ENCODE results near the gene RAMACL.

Gene RAMACL

GRCh38 chr6:166618251-166618650, 31.8 kb upstream of the RAMACL start:
- Histone ChIP-seq H3K4me1 (ENCODE audit: control insufficient read depth in 1 of 2, insufficient read depth in 2 of 2, low read length in 2 of 2) (peaks cover 8 to 20% of the 10 kb centered on the region in 2 donors), H3K27me3 (ENCODE audit: control insufficient read depth in 1 of 2, insufficient read depth in 2 of 2, low read length in 2 of 2) (no peaks in the 10 kb centered on the region), H3K27ac (ENCODE audit: low read depth, low read length) (no peak overlapping the region), H3K4me3 (ENCODE audit: low read depth in 1 of 2, low read length in 2 of 2) (no peak overlapping the region), H3K9me3 (ENCODE audit: control insufficient read depth in 1 of 2, low read length in 2 of 2) (no peaks in the 10 kb centered on the region), H3K36me3 (ENCODE audit: control insufficient read depth in 1 of 2, insufficient read depth in 2 of 2, low read length in 2 of 2) (peaks cover 0 to 4% of the 10 kb centered on the region in 2 donors), H3K9ac (ENCODE audit: low read depth in 1 of 2, low read length in 2 of 2) (no peak overlapping the region)

DNA sequence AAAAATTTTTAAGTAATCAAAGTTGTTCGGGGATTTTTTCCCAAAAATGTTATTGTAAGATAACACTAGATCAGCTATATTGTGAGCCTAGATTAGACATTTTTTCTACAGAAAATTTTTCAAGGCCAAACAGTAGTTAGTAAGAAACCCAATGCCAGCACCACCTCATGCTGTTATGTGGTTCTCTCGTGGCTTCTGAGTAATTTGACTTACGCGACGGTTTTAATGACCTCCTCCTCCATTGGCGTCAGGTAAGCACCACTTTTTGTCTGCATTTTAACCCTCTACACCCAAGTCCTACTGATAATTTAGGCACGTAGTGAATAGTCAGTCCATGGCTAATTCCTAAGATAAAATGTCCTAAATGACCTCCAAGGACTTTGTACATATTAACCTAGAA, 30.9 kb upstream of the RAMACL start:
- Histone ChIP-seq H3K36me3 (ENCODE audit: control insufficient read depth in 1 of 2, insufficient read depth in 2 of 2, low read length in 2 of 2) (peaks cover 0 to 4% of the 10 kb centered on the region in 2 donors), H3K4me3 (ENCODE audit: low read depth in 1 of 2, low read length in 2 of 2) (no peak overlapping the region), H3K4me1 (ENCODE audit: control insufficient read depth in 1 of 2, insufficient read depth in 2 of 2, low read length in 2 of 2) (peaks cover 11 to 21% of the 10 kb centered on the region in 2 donors), H3K27me3 (ENCODE audit: control insufficient read depth in 1 of 2, insufficient read depth in 2 of 2, low read length in 2 of 2) (no peaks in the 10 kb centered on the region), H3K27ac (ENCODE audit: low read depth, low read length) (no peak overlapping the region), H3K9ac (ENCODE audit: low read depth in 1 of 2, low read length in 2 of 2) (no peak overlapping the region), H3K9me3 (ENCODE audit: control insufficient read depth in 1 of 2, low read length in 2 of 2) (no peaks in the 10 kb centered on the region)

DNA sequence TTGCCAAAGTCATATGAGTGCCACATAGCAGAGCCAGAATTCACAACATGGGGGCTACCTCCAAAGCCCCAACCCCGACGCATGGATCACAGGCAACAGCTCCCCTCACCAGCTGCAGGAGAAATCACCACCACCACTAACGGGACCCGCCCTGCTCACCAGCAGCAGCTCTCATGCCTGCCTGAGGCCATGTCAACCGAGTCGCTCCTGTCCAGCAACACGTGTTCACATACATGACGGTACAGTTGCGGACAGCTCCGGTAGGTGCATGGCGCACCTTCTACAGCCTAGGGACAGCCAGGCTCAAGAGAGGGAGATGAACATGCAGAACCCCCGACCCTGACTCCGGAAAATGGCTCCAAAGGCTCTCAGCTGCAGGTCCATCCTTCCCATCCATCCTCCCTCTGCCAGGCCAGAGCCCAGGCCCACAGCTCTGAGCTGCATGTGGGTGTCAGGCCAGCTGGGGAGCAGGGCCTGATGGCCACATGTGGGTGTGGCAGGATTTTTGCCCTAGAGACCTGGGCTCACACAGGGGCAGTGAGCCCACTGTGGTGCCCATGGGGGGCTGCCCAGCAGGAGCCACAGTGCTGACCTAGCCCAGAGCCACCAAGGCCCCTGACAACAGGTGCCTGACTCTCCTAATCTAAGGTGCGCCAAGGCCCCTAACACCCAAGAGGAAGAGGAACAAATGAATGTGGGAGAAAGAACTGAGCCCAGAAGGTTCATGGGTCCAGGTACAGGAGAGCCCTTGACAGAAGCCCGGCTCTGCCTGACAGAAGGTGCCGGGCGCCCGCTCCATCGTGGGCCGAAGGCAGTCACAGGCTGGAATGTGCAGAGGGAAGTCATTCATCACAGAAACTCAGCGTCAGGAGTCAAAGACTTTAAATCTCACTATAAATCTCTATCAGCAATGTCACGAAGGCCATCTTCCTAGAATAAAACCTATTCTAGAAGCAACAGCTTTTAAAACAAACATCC, 30.1 kb upstream of the RAMACL start:
- Histone ChIP-seq H3K4me1 (ENCODE audit: control insufficient read depth in 1 of 2, insufficient read depth in 2 of 2, low read length in 2 of 2) (peaks cover 13 to 16% of the 10 kb centered on the region in 2 donors), H3K9ac (ENCODE audit: low read depth in 1 of 2, low read length in 2 of 2) (no peak overlapping the region), H3K27me3 (ENCODE audit: control insufficient read depth in 1 of 2, insufficient read depth in 2 of 2, low read length in 2 of 2) (no peaks in the 10 kb centered on the region), H3K36me3 (ENCODE audit: control insufficient read depth in 1 of 2, insufficient read depth in 2 of 2, low read length in 2 of 2) (peaks cover 0 to 4% of the 10 kb centered on the region in 2 donors), H3K4me3 (ENCODE audit: low read depth in 1 of 2, low read length in 2 of 2) (no peak overlapping the region), H3K9me3 (ENCODE audit: control insufficient read depth in 1 of 2, low read length in 2 of 2) (no peaks in the 10 kb centered on the region), H3K27ac (ENCODE audit: low read depth, low read length) (no peak overlapping the region)

GRCh38 chr6:166615059-166615770, 28.7 kb upstream of the RAMACL start:
- Histone ChIP-seq H3K9ac (ENCODE audit: low read depth in 1 of 2, low read length in 2 of 2) (no peak overlapping the region), H3K27ac (ENCODE audit: low read depth, low read length) (no peak overlapping the region), H3K36me3 (ENCODE audit: control insufficient read depth in 1 of 2, insufficient read depth in 2 of 2, low read length in 2 of 2) (peaks cover 0 to 4% of the 10 kb centered on the region in 2 donors), H3K4me3 (ENCODE audit: low read depth in 1 of 2, low read length in 2 of 2) (no peak overlapping the region), H3K9me3 (ENCODE audit: control insufficient read depth in 1 of 2, low read length in 2 of 2) (no peaks in the 10 kb centered on the region), H3K27me3 (ENCODE audit: control insufficient read depth in 1 of 2, insufficient read depth in 2 of 2, low read length in 2 of 2) (no peaks in the 10 kb centered on the region), H3K4me1 (ENCODE audit: control insufficient read depth in 1 of 2, insufficient read depth in 2 of 2, low read length in 2 of 2) (peaks cover 4 to 5% of the 10 kb centered on the region in 2 donors)

DNA sequence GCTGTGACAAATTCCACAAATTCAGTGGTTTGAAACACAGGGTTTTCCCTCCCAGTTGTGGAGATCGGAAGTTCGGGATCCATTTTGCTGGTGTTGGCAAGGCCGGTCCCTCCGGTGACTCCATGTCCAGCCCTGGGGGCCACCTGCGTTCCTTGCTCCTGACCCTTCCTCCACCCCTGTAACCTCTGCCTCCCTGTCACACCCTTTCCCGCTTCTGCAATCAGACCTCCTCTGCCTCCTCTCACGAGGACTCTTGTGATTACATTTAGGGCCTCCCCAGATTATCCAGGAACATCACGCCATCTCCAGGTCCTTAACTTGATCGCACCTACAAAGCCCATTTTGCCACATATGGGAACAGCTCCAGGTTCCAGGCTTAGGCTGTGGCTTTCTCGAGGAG, 28.1 kb upstream of the RAMACL start:
- Histone ChIP-seq H3K27ac (ENCODE audit: low read depth, low read length) (no peak overlapping the region), H3K4me1 (ENCODE audit: control insufficient read depth in 1 of 2, insufficient read depth in 2 of 2, low read length in 2 of 2) (peaks cover 4 to 5% of the 10 kb centered on the region in 2 donors), H3K9me3 (ENCODE audit: control insufficient read depth in 1 of 2, low read length in 2 of 2) (no peaks in the 10 kb centered on the region), H3K9ac (ENCODE audit: low read depth in 1 of 2, low read length in 2 of 2) (no peak overlapping the region), H3K4me3 (ENCODE audit: low read depth in 1 of 2, low read length in 2 of 2) (no peak overlapping the region), H3K36me3 (ENCODE audit: control insufficient read depth in 1 of 2, insufficient read depth in 2 of 2, low read length in 2 of 2) (peaks cover 0 to 4% of the 10 kb centered on the region in 2 donors), H3K27me3 (ENCODE audit: control insufficient read depth in 1 of 2, insufficient read depth in 2 of 2, low read length in 2 of 2) (no peaks in the 10 kb centered on the region)

DNA sequence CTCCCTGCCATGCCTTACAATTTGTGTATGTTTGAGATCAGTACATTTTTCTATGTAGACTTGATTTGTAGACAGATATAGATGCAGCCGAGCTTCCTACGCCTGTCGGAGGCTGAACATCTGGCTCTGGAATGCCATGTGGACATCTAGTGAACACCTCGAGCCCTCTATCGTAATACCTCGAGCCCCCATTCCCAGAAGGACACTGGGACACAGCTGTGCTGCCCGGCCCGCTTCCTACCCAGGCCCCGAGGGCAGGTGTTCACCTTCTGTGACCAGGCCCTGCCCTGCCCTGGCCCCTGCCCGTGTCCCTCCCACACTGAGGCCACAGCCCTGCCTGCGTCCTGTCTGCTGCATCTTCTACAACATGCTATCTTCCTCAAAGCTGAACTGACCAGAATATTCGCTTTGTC, 27.7 kb upstream of the RAMACL start:
- H3K9me3 ChIP-seq (ENCODE audit: control insufficient read depth in 1 of 2, low read length in 2 of 2): no peaks in the 10 kb centered on the region
- no peaks in the 10 kb centered on the region for H3K27me3 ChIP-seq (ENCODE audit: control insufficient read depth in 1 of 2, insufficient read depth in 2 of 2, low read length in 2 of 2)
- H3K27ac ChIP-seq (ENCODE audit: low read depth, low read length): no peak overlapping the region
- H3K36me3 ChIP-seq (ENCODE audit: control insufficient read depth in 1 of 2, insufficient read depth in 2 of 2, low read length in 2 of 2): peaks cover 0 to 4% of the 10 kb centered on the region in 2 donors
- H3K4me1 ChIP-seq (ENCODE audit: control insufficient read depth in 1 of 2, insufficient read depth in 2 of 2, low read length in 2 of 2): peaks cover 4 to 5% of the 10 kb centered on the region in 2 donors
- no peak overlapping the region for H3K4me3 ChIP-seq (ENCODE audit: low read depth in 1 of 2, low read length in 2 of 2)
- H3K9ac ChIP-seq (ENCODE audit: low read depth in 1 of 2, low read length in 2 of 2): no peak overlapping the region

DNA sequence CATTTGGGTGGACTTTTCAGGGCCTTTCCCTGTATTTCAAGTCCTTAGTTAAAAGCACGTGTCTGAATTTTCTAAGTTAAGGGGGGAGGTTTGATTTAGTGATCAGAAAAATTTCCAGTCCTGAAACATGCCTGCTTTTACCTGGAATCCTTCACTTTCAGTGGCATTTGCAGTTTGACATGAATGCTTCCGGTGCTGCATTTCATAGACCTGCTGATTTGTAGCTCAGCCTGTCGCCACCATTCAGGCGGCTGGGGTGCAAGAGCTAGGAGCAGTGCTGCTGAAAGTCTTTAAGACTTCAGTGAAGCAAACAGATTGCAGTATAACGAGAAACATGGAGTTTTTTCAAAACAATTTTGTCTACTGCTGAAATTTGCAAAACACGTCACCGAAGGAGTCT, 26.5 kb upstream of the RAMACL start:
- Histone ChIP-seq H3K36me3 (ENCODE audit: control insufficient read depth in 1 of 2, insufficient read depth in 2 of 2, low read length in 2 of 2) (no peaks in the 10 kb centered on the region), H3K27ac (ENCODE audit: low read depth, low read length) (no peak overlapping the region), H3K4me3 (ENCODE audit: low read depth in 1 of 2, low read length in 2 of 2) (no peak overlapping the region), H3K9ac (ENCODE audit: low read depth in 1 of 2, low read length in 2 of 2) (no peak overlapping the region), H3K4me1 (ENCODE audit: control insufficient read depth in 1 of 2, insufficient read depth in 2 of 2, low read length in 2 of 2) (peaks cover 4 to 5% of the 10 kb centered on the region in 2 donors), H3K9me3 (ENCODE audit: control insufficient read depth in 1 of 2, low read length in 2 of 2) (no peaks in the 10 kb centered on the region), H3K27me3 (ENCODE audit: control insufficient read depth in 1 of 2, insufficient read depth in 2 of 2, low read length in 2 of 2) (no peaks in the 10 kb centered on the region)

GRCh38 chr6:166612471-166612881, 26.0 kb upstream of the RAMACL start:
- no peaks in the 10 kb centered on the region for H3K36me3 ChIP-seq (ENCODE audit: control insufficient read depth in 1 of 2, insufficient read depth in 2 of 2, low read length in 2 of 2)
- H3K27ac ChIP-seq (ENCODE audit: low read depth, low read length): no peak overlapping the region
- no peak overlapping the region for H3K4me3 ChIP-seq (ENCODE audit: low read depth in 1 of 2, low read length in 2 of 2)
- no peaks in the 10 kb centered on the region for H3K27me3 ChIP-seq (ENCODE audit: control insufficient read depth in 1 of 2, insufficient read depth in 2 of 2, low read length in 2 of 2)
- peaks cover 5 to 9% of the 10 kb centered on the region in 2 donors for H3K4me1 ChIP-seq (ENCODE audit: control insufficient read depth in 1 of 2, insufficient read depth in 2 of 2, low read length in 2 of 2)
- no peak overlapping the region for H3K9ac ChIP-seq (ENCODE audit: low read depth in 1 of 2, low read length in 2 of 2)
- H3K9me3 ChIP-seq (ENCODE audit: control insufficient read depth in 1 of 2, low read length in 2 of 2): no peaks in the 10 kb centered on the region

DNA sequence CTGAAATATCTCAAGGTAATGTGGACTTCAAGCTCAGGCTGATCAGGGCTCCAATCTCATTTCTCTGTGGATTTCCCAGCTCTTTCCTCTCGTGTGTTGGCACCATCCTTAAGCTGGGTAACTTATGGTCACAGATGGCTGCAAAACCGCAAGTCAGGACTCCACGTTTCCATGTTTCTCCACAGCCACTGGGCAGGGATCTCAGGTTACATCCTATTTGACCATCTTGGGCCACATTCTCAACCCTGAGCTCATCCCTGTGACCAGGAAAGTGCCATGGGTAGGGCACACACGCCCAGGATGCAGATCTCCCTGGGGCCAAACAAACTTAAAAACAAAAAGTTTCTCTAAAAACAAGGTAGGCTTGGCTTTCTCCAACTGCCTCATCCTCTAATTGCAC, 25.2 kb upstream of the RAMACL start:
- Histone ChIP-seq H3K27ac (ENCODE audit: low read depth, low read length) (no peak overlapping the region), H3K4me3 (ENCODE audit: low read depth in 1 of 2, low read length in 2 of 2) (no peak overlapping the region), H3K36me3 (ENCODE audit: control insufficient read depth in 1 of 2, insufficient read depth in 2 of 2, low read length in 2 of 2) (no peaks in the 10 kb centered on the region), H3K4me1 (ENCODE audit: control insufficient read depth in 1 of 2, insufficient read depth in 2 of 2, low read length in 2 of 2) (peaks cover 5 to 9% of the 10 kb centered on the region in 2 donors), H3K9ac (ENCODE audit: low read depth in 1 of 2, low read length in 2 of 2) (no peak overlapping the region), H3K27me3 (ENCODE audit: control insufficient read depth in 1 of 2, insufficient read depth in 2 of 2, low read length in 2 of 2) (no peaks in the 10 kb centered on the region), H3K9me3 (ENCODE audit: control insufficient read depth in 1 of 2, low read length in 2 of 2) (no peaks in the 10 kb centered on the region)

DNA sequence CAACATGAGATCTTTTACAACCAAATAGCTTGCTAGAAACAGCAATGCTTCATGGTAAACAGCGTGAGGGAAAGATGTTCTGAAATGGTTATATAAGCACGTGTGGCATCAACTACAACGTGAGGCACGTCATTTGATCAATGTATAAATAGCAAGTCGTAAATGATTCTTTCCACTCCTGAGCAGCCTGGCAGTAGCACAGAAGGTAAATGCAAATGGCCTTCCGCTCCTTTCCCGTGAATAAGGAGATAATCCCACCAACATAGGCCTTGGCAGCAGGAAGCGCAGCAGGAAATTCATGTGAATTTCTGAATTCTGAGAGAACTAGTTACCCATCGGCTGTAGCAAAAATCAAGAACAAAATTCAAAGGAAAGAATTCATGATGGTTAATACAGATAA, 23.6 kb upstream of the RAMACL start:
- no peak overlapping the region for H3K27ac ChIP-seq (ENCODE audit: low read depth, low read length)
- H3K27me3 ChIP-seq (ENCODE audit: control insufficient read depth in 1 of 2, insufficient read depth in 2 of 2, low read length in 2 of 2): no peaks in the 10 kb centered on the region
- no peaks in the 10 kb centered on the region for H3K36me3 ChIP-seq (ENCODE audit: control insufficient read depth in 1 of 2, insufficient read depth in 2 of 2, low read length in 2 of 2)
- H3K4me3 ChIP-seq (ENCODE audit: low read depth in 1 of 2, low read length in 2 of 2): no peak overlapping the region
- H3K9me3 ChIP-seq (ENCODE audit: control insufficient read depth in 1 of 2, low read length in 2 of 2): no peaks in the 10 kb centered on the region
- peaks cover 5 to 9% of the 10 kb centered on the region in 2 donors for H3K4me1 ChIP-seq (ENCODE audit: control insufficient read depth in 1 of 2, insufficient read depth in 2 of 2, low read length in 2 of 2)
- H3K9ac ChIP-seq (ENCODE audit: low read depth in 1 of 2, low read length in 2 of 2): no peak overlapping the region
